ENCODE data around the gene FNTB. TPM values are rescaled to one million over a fixed set of nuclear protein-coding genes. Genes with fewer than 3 reads are reported as not detected.

The FNTB gene
- total RNA-seq, 1 experiment from 2014 or later: 20.7 TPM

GRCh38 chr14:64995291-64995690, 8.6 kb downstream of the FNTB start:
- Histone ChIP-seq H2BK15ac (ENCODE audit: low read depth, low read length) (no peak overlapping the region), H4K5ac (ENCODE audit: insufficient read length, low read depth, low read length) (no peak overlapping the region)
- TF ChIP-seq CTCF (conservative IDR thresholded peaks at IDR 0.05): no peak

More at GRCh38 chr14:64995291-64995690, 8.6 kb downstream of the FNTB start:
- Histone ChIP-seq H2BK120ac (ENCODE audit: low read depth, low read length, poor library complexity, severe bottlenecking) (no peak overlapping the region), H2BK20ac (ENCODE audit: low read depth, low read length, poor library complexity, severe bottlenecking) (no peak overlapping the region), H4K20me1 (ENCODE audit: control insufficient read depth, insufficient read depth, insufficient read length) (no peaks in the 10 kb centered on the region), H3K4ac (ENCODE audit: low read depth, low read length) (no peak overlapping the region), H2AFZ (ENCODE audit: low read length) (no peak overlapping the region), H4K8ac (replicated peaks; ENCODE audit: insufficient read length, low read depth, low read length) (no peak overlapping the region), H2BK5ac (ENCODE audit: insufficient read length, low read length) (no peak overlapping the region), H2BK12ac (ENCODE audit: insufficient read length, low read depth, low read length) (no peak overlapping the region), H4K91ac (ENCODE audit: insufficient read length, low read depth, low read length) (no peak overlapping the region), H3K27ac (ENCODE audit: insufficient read length, low read depth, low read length) (no peak overlapping the region), H3K79me1 (ENCODE audit: insufficient read depth, low read depth, low read length, poor library complexity, severe bottlenecking) (no peaks in the 10 kb centered on the region), H3K4me2 (ENCODE audit: insufficient read depth, insufficient read length, low read length) (no peak overlapping the region), H3K56ac (ENCODE audit: insufficient read length, low read depth, low read length) (no peak overlapping the region), H3K9ac (ENCODE audit: extremely low read depth, insufficient read length, low read length) (no peak overlapping the region), H2AK5ac (ENCODE audit: insufficient read length, low read length) (no peak overlapping the region), H3K27me3 (ENCODE audit: insufficient read depth, low read length) (no peaks in the 10 kb centered on the region), H3K4me1 (ENCODE audit: insufficient read depth, low read length) (peaks cover 6% of the 10 kb centered on the region), H3K9me3 (ENCODE audit: control insufficient read depth, low read depth, low read length) (no peaks in the 10 kb centered on the region), H3K18ac (ENCODE audit: insufficient read length, low read depth, low read length) (no peak overlapping the region), H3T11ph (ENCODE audit: low read length) (no peak overlapping the region), H3K23me2 (ENCODE audit: insufficient read length, low read depth, low read length, poor library complexity, severe bottlenecking) (no peaks in the 10 kb centered on the region), H3K14ac (ENCODE audit: insufficient read depth, low read length) (no peak overlapping the region), H3K23ac (ENCODE audit: insufficient read length, low read depth, low read length) (no peak overlapping the region), H3K79me2 (ENCODE audit: insufficient read depth, low read length) (no peaks in the 10 kb centered on the region)
- DNase-seq: no peak
- peaks cover 18 to 20% of the 10 kb centered on the region in 2 experiments for H3K4me1 Mint-ChIP-seq
- H3K27me3 Mint-ChIP-seq (ENCODE audit: low read depth): no peaks in the 10 kb centered on the region; the same call in 1 of the 2 replicates
- no peaks in the 10 kb centered on the region for H3K9me3 Mint-ChIP-seq
- no peak overlapping the region for H3K27ac Mint-ChIP-seq
- no CpG with 5 or more reads among the region's 3 CpGs for WGBS (ENCODE audit: extremely low coverage, insufficient read length, low lambda C conversion rate)
- no peak overlapping the region for H3K4me3 Mint-ChIP-seq
- H3K36me3 Mint-ChIP-seq (ENCODE audit: insufficient read depth in 1 of 3, low read depth in 3 of 3): peaks cover 0 to 2% (median 0%) of the 10 kb centered on the region in 3 experiments; a peak in 1 of 7 replicates

Measured in H9 (cell line).